Pancreas (tissue), 10 donors: ENCODE data around the gene POFUT1. TPM values are rescaled to one million over a fixed set of nuclear protein-coding genes. Genes with fewer than 3 reads are reported as not detected.

Experiments used
- ATAC-seq, 4 donors: fragments of 200-7000 bp; cut with Tn5 transposase; one replicate each; pipeline versions ENCODE4 v1.8.0 to v1.9.1; 2020; ENCODE audit warnings: mild to moderate bottlenecking in 4 of 4, moderate library complexity in 4 of 4
- DNase-seq, 6 donors: peaks; one replicate each; pipeline ENCODE4 v3.0.0-alpha.2; 2020
- FAIRE-seq: peaks from 2 replicates; lab custom pipeline; 2012; peaks lifted over from hg19 to GRCh38; lab: Jason Lieb, UNC
- H3K27ac ChIP-seq, 4 donors: fragments of 200-600 bp; sonication (generic); 1 replicate in 3 of 4; 2 replicates in 1 of 4; pipeline versions ENCODE4 v1.5.0 to v1.8.0; 2020
- H3K27me3 ChIP-seq, 4 donors: fragments of 200-600 bp; one replicate each; pipeline ENCODE4 v1.8.0; 2021
- H3K36me3 ChIP-seq, 3 donors: fragments of 200-600 bp; sonication (generic) in 1 of 3; one replicate each; pipeline versions ENCODE4 v1.5.0 to v1.8.0; 2020 to 2021
- H3K4me1 ChIP-seq, 3 donors: fragments of 200-600 bp; one replicate each; pipeline ENCODE4 v1.8.0; 2021
- H3K4me3 ChIP-seq, 4 donors: fragments of 200-600 bp; sonication (generic) in 2 of 4; one replicate each; pipeline versions ENCODE4 v1.5.0 to v1.8.0; 2020 to 2021
- H3K9me3 ChIP-seq, 4 donors: fragments of 200-600 bp; one replicate each; pipeline ENCODE4 v1.8.0; 2021
- WGBS, 2 donors: extraction: QIAGEN DNeasy Blood & Tissue Kit; methylation state at CpG; one replicate each; pipeline ENCODE4 v1.1.7; 2013; 5-methylcytosine and 5-hydroxymethylcytosine counted together
- intact Hi-C, 3 donors: fragments of 100-400 bp; cut with DNase I; formaldehyde crosslinking; loops; one replicate each; pipeline versions ENCODE4 v1.11.1 to v1.14.2; 2022
- polyA plus RNA-seq, 2 donors: library from polyadenylated mRNA; stranded (reverse); fragments of 200-250 nt; gene quantifications; one replicate each; pipeline ENCODE4 v1.2.3, GENCODE V29; 2013
- total RNA-seq, 6 donors: library from RNA; stranded (reverse); fragmentation: NEBNext Ultra II Directional in 4 of 6; extraction: Animal tissue kit (Norgen Biotek cat#: 25700) in 4 of 6; gene quantifications; one replicate each; pipeline versions ENCODE4 v1.2.1 to v1.2.4, GENCODE V29; 2021 to 2023
- TF ChIP-seq, protein P1 (sequence below), 4 donors: fragments of 200-600 bp; sonication (generic) in 3 of 4; IDR thresholded peaks; one replicate each; pipeline versions ENCODE4 v1.5.0 to v1.8.0; 2021; ENCODE audit warnings: antibody characterized with exemption in 4 of 4
- donor health status: healthy with polysubstance abuse.
- donor health status: DM: no; HTN: no; CAD: no; lungs with moderate emphysema.
- donor health status: DM: no; HTN: no; CAD: no.
- donor health status: control.
- donor health status: control.
- donor health status: Bipolar disorder and iron deficiency.
- donor health status: DM: yes; HTN: yes; CAD: no.
- donor health status: DM: no; HTN: no; CAD: no.
- donor health status: DM: no; HTN: no; CAD: no.
- donor health status: DM: yes; HTN: yes; CAD: no.

POFUT1 gene
- total and polyA plus RNA-seq, 8 donors: 7.3 to 20.7 (median 14.9) TPM

DNA sequence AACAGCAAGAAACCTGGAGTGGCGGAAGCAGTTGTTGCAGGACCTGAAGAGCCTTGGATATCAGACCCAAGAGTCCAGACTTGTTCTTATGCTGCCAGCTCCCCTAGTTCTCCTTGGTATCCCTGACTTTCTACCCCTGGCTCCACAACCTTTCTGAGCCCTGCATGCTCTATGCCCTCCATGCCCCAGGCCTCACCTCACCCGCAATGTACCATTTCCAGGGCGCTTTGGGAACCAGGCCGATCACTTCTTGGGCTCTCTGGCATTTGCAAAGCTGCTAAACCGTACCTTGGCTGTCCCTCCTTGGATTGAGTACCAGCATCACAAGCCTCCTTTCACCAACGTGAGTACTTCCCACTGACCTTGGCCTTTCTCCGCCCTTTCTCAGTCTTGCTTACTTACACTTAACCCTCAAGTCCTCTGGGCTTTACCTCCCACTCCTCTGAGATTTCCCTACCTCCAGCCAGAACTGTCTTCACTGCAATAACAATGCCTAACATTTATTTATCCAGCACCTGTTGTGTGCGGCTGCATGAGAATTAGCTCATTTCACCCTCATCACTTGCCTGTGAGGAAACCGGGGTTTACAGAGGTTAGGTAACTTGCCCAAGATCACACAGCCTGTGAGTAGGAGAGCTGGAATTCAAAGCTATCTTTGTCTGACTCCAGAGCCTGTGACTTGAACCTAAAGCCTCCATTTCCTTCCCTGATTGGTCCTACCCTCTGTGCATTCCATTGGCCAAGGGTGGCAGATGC lies 2.3 kb downstream of the POFUT1 start:
- ATAC-seq (no peak), DNase-seq (no peak), FAIRE-seq (no peak)
- no peak overlapping the region for H3K27ac ChIP-seq
- H3K4me3 ChIP-seq: no peak overlapping the region
- H3K9me3 ChIP-seq: no peaks in the 10 kb centered on the region
- H3K27me3 ChIP-seq: no peaks in the 10 kb centered on the region
- peaks cover 0 to 5% (median 0%) of the 10 kb centered on the region in 3 donors for H3K36me3 ChIP-seq
- intact Hi-C loops: loop anchor here in 1 of 3 donors (10.0 kb wide), 1 partner anchor 275 kb away; no protein-coding TSS in a partner anchor
- 59 to 64% methylated on average over 9 of the region's 9 CpGs for WGBS, 2 donors
- TF ChIP-seq, protein P1, sequence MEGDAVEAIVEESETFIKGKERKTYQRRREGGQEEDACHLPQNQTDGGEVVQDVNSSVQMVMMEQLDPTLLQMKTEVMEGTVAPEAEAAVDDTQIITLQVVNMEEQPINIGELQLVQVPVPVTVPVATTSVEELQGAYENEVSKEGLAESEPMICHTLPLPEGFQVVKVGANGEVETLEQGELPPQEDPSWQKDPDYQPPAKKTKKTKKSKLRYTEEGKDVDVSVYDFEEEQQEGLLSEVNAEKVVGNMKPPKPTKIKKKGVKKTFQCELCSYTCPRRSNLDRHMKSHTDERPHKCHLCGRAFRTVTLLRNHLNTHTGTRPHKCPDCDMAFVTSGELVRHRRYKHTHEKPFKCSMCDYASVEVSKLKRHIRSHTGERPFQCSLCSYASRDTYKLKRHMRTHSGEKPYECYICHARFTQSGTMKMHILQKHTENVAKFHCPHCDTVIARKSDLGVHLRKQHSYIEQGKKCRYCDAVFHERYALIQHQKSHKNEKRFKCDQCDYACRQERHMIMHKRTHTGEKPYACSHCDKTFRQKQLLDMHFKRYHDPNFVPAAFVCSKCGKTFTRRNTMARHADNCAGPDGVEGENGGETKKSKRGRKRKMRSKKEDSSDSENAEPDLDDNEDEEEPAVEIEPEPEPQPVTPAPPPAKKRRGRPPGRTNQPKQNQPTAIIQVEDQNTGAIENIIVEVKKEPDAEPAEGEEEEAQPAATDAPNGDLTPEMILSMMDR (IDR thresholded peaks at IDR 0.05): no peak
- H3K4me1 ChIP-seq: peaks cover 8 to 24% (median 17%) of the 10 kb centered on the region in 3 donors

DNA sequence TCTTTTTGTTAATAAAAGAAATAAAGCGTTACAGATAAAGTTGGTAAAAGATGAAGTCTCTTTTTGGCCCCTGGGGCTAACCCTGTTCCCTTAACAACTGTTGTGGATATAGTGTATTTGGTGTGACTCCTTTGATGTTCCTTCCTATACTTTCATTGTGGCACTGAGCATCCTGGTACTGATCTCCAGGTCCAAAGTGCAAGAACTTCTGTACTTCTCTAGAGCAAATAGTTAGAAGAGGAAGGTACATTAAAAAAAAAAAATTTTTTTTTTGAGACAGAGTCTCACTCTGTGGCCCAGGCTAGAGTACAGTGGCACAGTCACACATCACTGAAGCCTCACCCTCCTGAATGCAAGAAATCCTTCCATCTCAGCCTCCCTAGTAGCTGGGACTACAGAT lies 6.2 kb downstream of the POFUT1 start:
- DNase-seq (no peak), ATAC-seq (no peak), FAIRE-seq (no peak)
- H3K36me3 ChIP-seq: peaks cover 0 to 17% (median 0%) of the 10 kb centered on the region in 3 donors
- no peak overlapping the region for H3K27ac ChIP-seq
- intact Hi-C loops: no loop called here
- TF ChIP-seq, protein P1 (IDR thresholded peaks at IDR 0.05): no peak
- WGBS, 2 donors: 94 to 95% methylated on average over 1 of the region's 1 CpG
- H3K9me3 ChIP-seq: no peaks in the 10 kb centered on the region
- peaks cover 0 to 1% (median 0%) of the 10 kb centered on the region in 3 donors for H3K4me1 ChIP-seq
- no peaks in the 10 kb centered on the region for H3K27me3 ChIP-seq
- H3K4me3 ChIP-seq: no peak overlapping the region

DNA sequence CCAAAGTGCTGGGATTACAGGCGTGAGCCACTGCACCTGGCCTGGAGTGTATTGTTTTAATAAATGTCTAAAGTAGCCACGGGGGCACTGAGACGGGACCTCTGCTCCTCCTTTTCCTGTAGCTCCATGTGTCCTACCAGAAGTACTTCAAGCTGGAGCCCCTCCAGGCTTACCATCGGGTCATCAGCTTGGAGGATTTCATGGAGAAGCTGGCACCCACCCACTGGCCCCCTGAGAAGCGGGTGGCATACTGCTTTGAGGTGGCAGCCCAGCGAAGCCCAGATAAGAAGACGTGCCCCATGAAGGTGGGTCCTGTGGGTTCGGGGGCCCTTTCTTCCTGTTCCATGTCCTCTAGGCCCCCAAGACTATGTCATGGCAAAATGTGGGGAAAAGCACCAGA lies 7.5 kb downstream of the POFUT1 start:
- WGBS, 2 donors: 89% methylated on average over 8 of the region's 8 CpGs

DNA sequence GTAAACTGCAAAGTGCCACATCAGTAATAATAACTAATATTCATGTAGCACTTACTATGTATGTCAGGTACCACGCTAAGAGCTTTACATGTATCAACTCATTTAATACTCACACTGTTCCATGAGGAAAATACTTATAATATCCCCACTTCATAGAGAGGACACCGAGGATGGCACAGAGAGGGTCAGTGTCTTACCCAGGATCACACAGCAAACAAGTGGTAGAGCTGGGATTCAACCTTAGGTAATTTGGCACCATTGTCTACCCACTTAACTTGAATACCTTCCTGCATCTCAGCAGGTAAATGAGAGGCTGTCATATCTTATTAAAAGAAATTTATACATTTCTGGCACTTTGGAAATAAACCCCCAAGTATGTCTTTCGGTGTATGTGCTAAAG lies 8.0 kb downstream of the POFUT1 start:
- intact Hi-C loops: no loop called here
- TF ChIP-seq, protein P1 (IDR thresholded peaks at IDR 0.05): no peak
- FAIRE-seq (no peak), ATAC-seq (no peak), DNase-seq (no peak)
- WGBS, 2 donors: 94 to 95% methylated on average over 3 of the region's 3 CpGs
- H3K27me3 ChIP-seq: no peaks in the 10 kb centered on the region
- no peaks in the 10 kb centered on the region for H3K9me3 ChIP-seq
- no peak overlapping the region for H3K27ac ChIP-seq
- no peaks in the 10 kb centered on the region for H3K4me1 ChIP-seq
- no peak overlapping the region for H3K4me3 ChIP-seq
- peaks cover 0 to 20% (median 0%) of the 10 kb centered on the region in 3 donors for H3K36me3 ChIP-seq

More for the DNA sequence above, 7.5 kb downstream of the POFUT1 start:
- TF ChIP-seq, protein P1 (IDR thresholded peaks at IDR 0.05): no peak
- no peaks in the 10 kb centered on the region for H3K9me3 ChIP-seq
- intact Hi-C loops: no loop called here
- H3K27ac ChIP-seq: no peak overlapping the region
- ATAC-seq (no peak), FAIRE-seq (no peak), DNase-seq (no peak)
- H3K4me1 ChIP-seq: no peaks in the 10 kb centered on the region
- no peaks in the 10 kb centered on the region for H3K27me3 ChIP-seq
- no peak overlapping the region for H3K4me3 ChIP-seq
- H3K36me3 ChIP-seq: peaks cover 0 to 17% (median 0%) of the 10 kb centered on the region in 3 donors
